SK-N-MC (cell line): ENCODE data around the gene LOXL3.

Experiments
- EZH2 ChIP-seq: fragments of 200-600 bp; sonication (generic); IDR thresholded peaks from one replicate; pipeline ENCODE4 v1.6.1; 2017; ENCODE audit warnings: antibody characterized with exemption
- POLR2AphosphoS5 ChIP-seq: IDR thresholded peaks from 2 replicates; pipeline ENCODE4 v1.6.1; 2012; ENCODE audit warnings: mild to moderate bottlenecking, low read depth, low read length, borderline replicate concordance

- no peak for TF ChIP-seq POLR2AphosphoS5
- TF ChIP-seq EZH2, result no peak
Measured at GRCh38 chr2:74502720-74503505, 50.8 kb downstream of the LOXL3 start.
